OCI-LY3 (cell line): Measurements from ENCODE around the gene PDE10A.

Source experiments
- EZH2phosphoT487 ChIP-seq: fragments of 200-600 bp; shearing (Covaris generic); IDR thresholded peaks from 2 replicates; pipeline ENCODE4 v1.6.1; 2018; ENCODE audit warnings: antibody characterized with exemption, mixed run types, low read depth
- TF ChIP-seq, protein P1 (sequence below): fragments of 200-600, 300-600 bp; sonication (generic); IDR thresholded peaks from 2 replicates; pipeline ENCODE4 v1.5.1; 2014; ENCODE audit warnings: antibody characterized with exemption, low read length, low read depth

- TF ChIP-seq, protein P1, sequence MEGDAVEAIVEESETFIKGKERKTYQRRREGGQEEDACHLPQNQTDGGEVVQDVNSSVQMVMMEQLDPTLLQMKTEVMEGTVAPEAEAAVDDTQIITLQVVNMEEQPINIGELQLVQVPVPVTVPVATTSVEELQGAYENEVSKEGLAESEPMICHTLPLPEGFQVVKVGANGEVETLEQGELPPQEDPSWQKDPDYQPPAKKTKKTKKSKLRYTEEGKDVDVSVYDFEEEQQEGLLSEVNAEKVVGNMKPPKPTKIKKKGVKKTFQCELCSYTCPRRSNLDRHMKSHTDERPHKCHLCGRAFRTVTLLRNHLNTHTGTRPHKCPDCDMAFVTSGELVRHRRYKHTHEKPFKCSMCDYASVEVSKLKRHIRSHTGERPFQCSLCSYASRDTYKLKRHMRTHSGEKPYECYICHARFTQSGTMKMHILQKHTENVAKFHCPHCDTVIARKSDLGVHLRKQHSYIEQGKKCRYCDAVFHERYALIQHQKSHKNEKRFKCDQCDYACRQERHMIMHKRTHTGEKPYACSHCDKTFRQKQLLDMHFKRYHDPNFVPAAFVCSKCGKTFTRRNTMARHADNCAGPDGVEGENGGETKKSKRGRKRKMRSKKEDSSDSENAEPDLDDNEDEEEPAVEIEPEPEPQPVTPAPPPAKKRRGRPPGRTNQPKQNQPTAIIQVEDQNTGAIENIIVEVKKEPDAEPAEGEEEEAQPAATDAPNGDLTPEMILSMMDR: no peak
- no peak for TF ChIP-seq EZH2phosphoT487
Measured at GRCh38 chr6:165678904-165679303, 15.9 kb upstream of the PDE10A start.
